ENCODE results near the gene NAMPT.

Gene NAMPT

DNA sequence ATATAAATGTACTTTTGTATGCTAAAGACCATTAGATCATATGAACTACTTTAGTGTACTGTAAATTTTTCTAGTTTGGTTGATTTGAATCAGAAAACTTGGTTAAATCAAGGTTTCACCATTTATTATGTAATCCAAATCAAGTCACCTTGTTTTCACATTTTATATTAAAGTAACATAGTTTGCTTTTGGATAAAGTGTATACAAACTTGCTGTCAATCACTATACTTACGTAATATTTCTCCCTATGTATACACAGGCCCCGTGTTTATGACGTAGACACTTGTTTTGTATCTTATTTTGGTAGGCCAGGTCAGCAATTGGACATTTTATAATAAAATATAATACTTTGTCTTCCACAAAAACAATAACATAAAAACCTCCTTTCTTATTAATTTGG lies 32.2 kb downstream of the NAMPT start:
- no peak overlapping the region for H3K27ac ChIP-seq (replicated peaks)
- no peak for TF ChIP-seq REST (IDR thresholded peaks at IDR 0.05; ENCODE audit: insufficient replicate concordance, low read depth)
- TF ChIP-seq, protein P1, sequence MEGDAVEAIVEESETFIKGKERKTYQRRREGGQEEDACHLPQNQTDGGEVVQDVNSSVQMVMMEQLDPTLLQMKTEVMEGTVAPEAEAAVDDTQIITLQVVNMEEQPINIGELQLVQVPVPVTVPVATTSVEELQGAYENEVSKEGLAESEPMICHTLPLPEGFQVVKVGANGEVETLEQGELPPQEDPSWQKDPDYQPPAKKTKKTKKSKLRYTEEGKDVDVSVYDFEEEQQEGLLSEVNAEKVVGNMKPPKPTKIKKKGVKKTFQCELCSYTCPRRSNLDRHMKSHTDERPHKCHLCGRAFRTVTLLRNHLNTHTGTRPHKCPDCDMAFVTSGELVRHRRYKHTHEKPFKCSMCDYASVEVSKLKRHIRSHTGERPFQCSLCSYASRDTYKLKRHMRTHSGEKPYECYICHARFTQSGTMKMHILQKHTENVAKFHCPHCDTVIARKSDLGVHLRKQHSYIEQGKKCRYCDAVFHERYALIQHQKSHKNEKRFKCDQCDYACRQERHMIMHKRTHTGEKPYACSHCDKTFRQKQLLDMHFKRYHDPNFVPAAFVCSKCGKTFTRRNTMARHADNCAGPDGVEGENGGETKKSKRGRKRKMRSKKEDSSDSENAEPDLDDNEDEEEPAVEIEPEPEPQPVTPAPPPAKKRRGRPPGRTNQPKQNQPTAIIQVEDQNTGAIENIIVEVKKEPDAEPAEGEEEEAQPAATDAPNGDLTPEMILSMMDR (IDR thresholded peaks at IDR 0.05; ENCODE audit: insufficient read depth, low read length), result no peak
- no peak for TF ChIP-seq GABPA (IDR thresholded peaks at IDR 0.05; ENCODE audit: low read depth)
- TF ChIP-seq SPI1 (IDR thresholded peaks at IDR 0.05; ENCODE audit: borderline replicate concordance, low read depth), result no peak
- TF ChIP-seq POLR2AphosphoS5 (IDR thresholded peaks at IDR 0.05; ENCODE audit: low read depth), result no peak
- H3K4me3 ChIP-seq (replicated peaks; ENCODE audit: insufficient read depth, low read length), result no peak overlapping the region
- H3K27me3 ChIP-seq (ENCODE audit: insufficient read depth, poor library complexity, severe bottlenecking), result no peaks in the 10 kb centered on the region
- DNase-seq (ENCODE audit: low read depth in 1 of 2, low spot score in 1 of 2), result no peak

DNA sequence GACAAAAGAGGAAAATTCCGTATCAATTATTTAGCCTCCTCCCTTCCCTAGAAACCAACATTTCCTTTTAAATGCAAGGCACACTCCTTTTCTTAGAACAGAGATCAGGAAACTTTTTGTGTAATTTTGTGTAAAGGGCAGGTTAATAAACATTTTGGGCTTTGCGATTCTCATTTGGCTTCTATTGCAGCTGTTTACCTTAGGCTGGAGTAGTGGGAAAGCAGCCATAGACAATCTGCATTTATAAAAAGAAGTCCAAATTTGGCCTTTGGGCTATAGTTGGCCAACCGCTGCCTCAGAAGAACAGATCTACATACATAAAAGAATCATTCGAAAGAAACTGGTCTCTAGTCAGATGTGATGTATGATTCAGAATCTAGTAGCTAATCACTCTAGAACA lies 35.3 kb downstream of the NAMPT start:
- Histone ChIP-seq H3K27ac (replicated peaks) (no peak overlapping the region), H3K4me3 (replicated peaks; ENCODE audit: insufficient read depth, low read length) (no peak overlapping the region), H3K27me3 (ENCODE audit: insufficient read depth, poor library complexity, severe bottlenecking) (no peaks in the 10 kb centered on the region)
- DNase-seq (ENCODE audit: low read depth in 1 of 2, low spot score in 1 of 2), result no peak
- TF ChIP-seq POLR2AphosphoS5 (IDR thresholded peaks at IDR 0.05; ENCODE audit: low read depth) (no peak), GABPA (IDR thresholded peaks at IDR 0.05; ENCODE audit: low read depth) (no peak), SPI1 (IDR thresholded peaks at IDR 0.05; ENCODE audit: borderline replicate concordance, low read depth) (no peak), REST (IDR thresholded peaks at IDR 0.05; ENCODE audit: insufficient replicate concordance, low read depth) (no peak)
- TF ChIP-seq, protein P1 (IDR thresholded peaks at IDR 0.05; ENCODE audit: insufficient read depth, low read length), result no peak

DNA sequence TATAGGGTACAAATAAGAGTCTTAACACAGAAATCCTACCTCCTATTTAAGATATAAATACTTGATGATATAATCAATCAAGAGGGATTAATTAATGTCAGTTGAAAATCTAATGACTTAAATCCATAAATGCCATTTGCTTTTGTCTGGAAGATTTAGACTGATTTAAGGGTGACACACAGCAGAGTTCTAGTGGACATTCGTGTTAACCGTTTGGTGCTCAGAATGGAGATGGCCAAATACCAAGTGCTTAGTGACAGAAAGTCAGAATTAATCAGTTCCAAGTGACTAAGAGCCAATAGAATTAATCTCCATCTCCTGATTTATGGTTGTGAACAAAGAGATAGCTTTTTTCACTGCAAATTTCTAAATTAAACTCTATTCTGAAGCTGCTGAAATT lies 36.2 kb downstream of the NAMPT start:
- H3K4me3 ChIP-seq (replicated peaks; ENCODE audit: insufficient read depth, low read length), result no peak overlapping the region
- TF ChIP-seq SPI1 (IDR thresholded peaks at IDR 0.05; ENCODE audit: borderline replicate concordance, low read depth), result no peak
- TF ChIP-seq, protein P1 (IDR thresholded peaks at IDR 0.05; ENCODE audit: insufficient read depth, low read length), result no peak
- no peak for TF ChIP-seq REST (IDR thresholded peaks at IDR 0.05; ENCODE audit: insufficient replicate concordance, low read depth)
- no peak for TF ChIP-seq POLR2AphosphoS5 (IDR thresholded peaks at IDR 0.05; ENCODE audit: low read depth)
- no peak for TF ChIP-seq GABPA (IDR thresholded peaks at IDR 0.05; ENCODE audit: low read depth)
- no peak overlapping the region for H3K27ac ChIP-seq (replicated peaks)

More for the DNA sequence above, 36.2 kb downstream of the NAMPT start:
- no peak for DNase-seq (ENCODE audit: low read depth in 1 of 2, low spot score in 1 of 2)
- H3K27me3 ChIP-seq (ENCODE audit: insufficient read depth, poor library complexity, severe bottlenecking), result no peaks in the 10 kb centered on the region
